GM18508 (cell line): Measurements from ENCODE around the gene TP53I3.
A peak's percentile ranks its signal among the peaks of the same experiment; 100 is the strongest.
"Not testable (repeated sequence)": the region's sequence is repeated elsewhere in the genome, so short reads cannot be mapped to it uniquely, and the experiment has no call there.

Experiments used
- ATAC-seq: cut with Tn5 transposase; IDR thresholded peaks from one replicate; pipeline ENCODE4 v1.9.1; 2021; ENCODE audit warnings: moderate number of reproducible peaks; ENCODE audit not compliant: insufficient read depth, unreplicated experiment

TP53I3 gene

GRCh38 chr2:24058564-24059271 lies 25.9 kb downstream of the TP53I3 start:
- ATAC-seq, result no peak

GRCh38 chr2:24055750-24056149 lies 28.9 kb downstream of the TP53I3 start:
- ATAC-seq, result no peak

GRCh38 chr2:24054366-24055010 lies 30.1 kb downstream of the TP53I3 start:
- no peak for ATAC-seq

GRCh38 chr2:24052951-24053350 lies 31.7 kb downstream of the TP53I3 start:
- no peak for ATAC-seq

GRCh38 chr2:24051833-24052232 lies 32.8 kb downstream of the TP53I3 start:
- ATAC-seq, result no peak

GRCh38 chr2:24050041-24050979 lies 34.3 kb downstream of the TP53I3 start:
- no peak for ATAC-seq

- no peak for ATAC-seq
Measured at GRCh38 chr2:24049485-24050021, 35.1 kb downstream of the TP53I3 start, which contains the start of gene FKBP1B. Gene FKBP1B, plus strand, starts transcription at chr2:24049741. Its CDS starts 109 bp downstream, at chr2:24049850.

- no peak for ATAC-seq
Measured at GRCh38 chr2:24048769-24049484, 35.7 kb downstream of the TP53I3 start.

GRCh38 chr2:24047703-24048033 lies 37.0 kb downstream of the TP53I3 start:
- ATAC-seq, result no peak

GRCh38 chr2:24046930-24047702 lies 37.5 kb downstream of the TP53I3 start, which contains the start of gene WDCP:
Gene WDCP, minus strand, starts transcription at chr2:24047391. Its CDS starts 7,897 bp downstream, at chr2:24039494.
- peak; percentile 99 for ATAC-seq

- no peak for ATAC-seq
Measured at GRCh38 chr2:24046599-24046929, 38.1 kb downstream of the TP53I3 start.

GRCh38 chr2:24045511-24046508 lies 38.8 kb downstream of the TP53I3 start:
- no peak for ATAC-seq

- not testable (repeated sequence) for ATAC-seq
Measured at GRCh38 chr2:24043133-24043532, 41.5 kb downstream of the TP53I3 start.

GRCh38 chr2:24040511-24040910 lies 44.1 kb downstream of the TP53I3 start:
- no peak for ATAC-seq

- ATAC-seq, result no peak
Measured at GRCh38 chr2:24038786-24039499, 45.7 kb downstream of the TP53I3 start.
